ENCODE results near the gene TCERG1L.

DNA sequence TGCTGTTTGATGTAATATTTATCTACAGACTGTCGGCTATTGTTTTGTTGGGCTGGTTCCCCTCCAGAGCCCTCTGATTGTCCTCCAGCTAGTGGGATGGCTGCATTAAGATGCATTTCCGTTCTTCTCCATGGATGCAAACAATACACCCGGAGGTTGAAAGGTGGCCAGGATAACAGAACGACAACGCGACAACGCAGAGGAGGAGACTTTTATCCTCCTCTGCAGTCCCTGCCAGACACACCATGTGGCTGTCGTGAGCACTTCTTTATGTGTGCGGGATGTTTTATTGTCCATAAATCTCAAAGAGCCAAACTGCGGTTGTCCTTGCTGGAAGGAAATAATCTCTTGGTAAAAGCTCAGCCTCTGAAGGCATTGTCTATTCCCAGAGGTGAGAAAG lies 39.1 kb upstream of the TCERG1L start:
- TF ChIP-seq, protein P1, sequence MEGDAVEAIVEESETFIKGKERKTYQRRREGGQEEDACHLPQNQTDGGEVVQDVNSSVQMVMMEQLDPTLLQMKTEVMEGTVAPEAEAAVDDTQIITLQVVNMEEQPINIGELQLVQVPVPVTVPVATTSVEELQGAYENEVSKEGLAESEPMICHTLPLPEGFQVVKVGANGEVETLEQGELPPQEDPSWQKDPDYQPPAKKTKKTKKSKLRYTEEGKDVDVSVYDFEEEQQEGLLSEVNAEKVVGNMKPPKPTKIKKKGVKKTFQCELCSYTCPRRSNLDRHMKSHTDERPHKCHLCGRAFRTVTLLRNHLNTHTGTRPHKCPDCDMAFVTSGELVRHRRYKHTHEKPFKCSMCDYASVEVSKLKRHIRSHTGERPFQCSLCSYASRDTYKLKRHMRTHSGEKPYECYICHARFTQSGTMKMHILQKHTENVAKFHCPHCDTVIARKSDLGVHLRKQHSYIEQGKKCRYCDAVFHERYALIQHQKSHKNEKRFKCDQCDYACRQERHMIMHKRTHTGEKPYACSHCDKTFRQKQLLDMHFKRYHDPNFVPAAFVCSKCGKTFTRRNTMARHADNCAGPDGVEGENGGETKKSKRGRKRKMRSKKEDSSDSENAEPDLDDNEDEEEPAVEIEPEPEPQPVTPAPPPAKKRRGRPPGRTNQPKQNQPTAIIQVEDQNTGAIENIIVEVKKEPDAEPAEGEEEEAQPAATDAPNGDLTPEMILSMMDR (IDR thresholded peaks at IDR 0.05 in 8 of 11, conservative IDR thresholded peaks at IDR 0.05 in 3 of 11), result no peak
- no peak for TF ChIP-seq POLR2A (IDR thresholded peaks at IDR 0.05)
- no peak for TF ChIP-seq POLR2AphosphoS5 (IDR thresholded peaks at IDR 0.05)
